Rectal smooth muscle tissue (tissue), 1 donor: Measurements from ENCODE around the gene SLC8A1.

Experiments used
- H3K27ac ChIP-seq: one replicate; pipeline ENCODE4 v1.7.0; 2013; ENCODE audit warnings: low read depth, low read length, inconsistent platforms
- H3K27me3 ChIP-seq: one replicate; pipeline ENCODE4 v1.7.0; 2013; ENCODE audit warnings: low read length; ENCODE audit not compliant: control insufficient read depth, insufficient read depth
- H3K36me3 ChIP-seq: one replicate; pipeline ENCODE4 v1.7.0; 2013; ENCODE audit warnings: low read length; ENCODE audit not compliant: control insufficient read depth, insufficient read depth
- H3K4me1 ChIP-seq: one replicate; pipeline ENCODE4 v1.7.0; 2013; ENCODE audit warnings: low read length; ENCODE audit not compliant: control insufficient read depth, insufficient read depth
- H3K4me3 ChIP-seq: one replicate; pipeline ENCODE4 v1.7.0; 2013; ENCODE audit warnings: low read length
- H3K9ac ChIP-seq: one replicate; pipeline ENCODE4 v1.7.0; 2013; ENCODE audit warnings: low read length

SLC8A1 gene

DNA sequence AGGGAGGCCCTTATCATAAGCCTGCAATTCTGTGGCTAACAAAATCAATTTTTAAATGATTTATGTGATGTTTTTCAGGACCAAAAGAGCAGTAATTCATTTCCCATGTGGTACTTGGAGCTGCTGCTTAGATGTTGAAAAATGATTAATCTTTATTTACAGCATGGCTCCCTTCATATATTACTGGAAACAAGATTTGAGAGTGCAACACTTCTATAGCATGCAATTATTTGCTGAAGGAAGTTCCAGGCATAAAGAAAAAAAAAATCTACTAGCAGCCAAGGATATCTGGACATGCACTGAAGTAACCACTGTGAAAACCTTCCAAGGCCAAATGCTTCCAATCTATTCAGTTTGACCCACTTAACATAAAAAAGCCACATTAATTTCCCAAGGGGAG is 186.3 kb downstream of the SLC8A1 start:
- Histone ChIP-seq H3K9ac (no peak overlapping the region), H3K27ac (no peak overlapping the region), H3K36me3 (no peaks in the 10 kb centered on the region), H3K4me3 (no peak overlapping the region), H3K4me1 (no peaks in the 10 kb centered on the region), H3K27me3 (no peaks in the 10 kb centered on the region)

- Histone ChIP-seq H3K27ac (no peak overlapping the region), H3K4me3 (no peak overlapping the region), H3K9ac (no peak overlapping the region)
Measured at GRCh38 chr2:40261042-40261441, 190.8 kb downstream of the SLC8A1 start.

DNA sequence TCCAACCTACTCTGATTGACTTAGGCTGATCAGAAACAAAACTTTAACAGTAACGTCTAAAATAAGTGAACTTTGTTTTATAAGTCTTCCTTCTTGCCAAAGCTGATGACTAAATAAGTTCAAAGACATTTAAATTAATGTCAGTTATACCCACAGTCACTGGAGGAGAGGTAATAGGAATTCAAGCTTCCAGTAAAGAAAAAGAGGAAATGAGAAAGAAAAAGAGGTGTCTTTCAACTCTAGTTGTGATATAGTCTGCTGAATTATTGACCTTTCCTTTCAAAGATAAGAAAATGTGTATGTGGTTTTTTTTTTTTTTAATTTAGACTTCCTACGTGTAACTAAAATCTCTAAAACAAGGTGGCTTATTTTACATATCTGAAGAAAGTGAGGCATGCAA is 191.5 kb downstream of the SLC8A1 start:
- Histone ChIP-seq H3K27me3 (no peaks in the 10 kb centered on the region), H3K4me1 (no peaks in the 10 kb centered on the region), H3K9ac (no peak overlapping the region), H3K27ac (no peak overlapping the region), H3K4me3 (no peak overlapping the region), H3K36me3 (no peaks in the 10 kb centered on the region)

More at GRCh38 chr2:40261042-40261441, 190.8 kb downstream of the SLC8A1 start:
- Histone ChIP-seq H3K36me3 (no peaks in the 10 kb centered on the region), H3K4me1 (no peaks in the 10 kb centered on the region), H3K27me3 (no peaks in the 10 kb centered on the region)

GRCh38 chr2:40259900-40260299 is 192.0 kb downstream of the SLC8A1 start:
- Histone ChIP-seq H3K4me1 (no peaks in the 10 kb centered on the region), H3K4me3 (no peak overlapping the region), H3K27ac (no peak overlapping the region), H3K9ac (no peak overlapping the region), H3K36me3 (no peaks in the 10 kb centered on the region), H3K27me3 (no peaks in the 10 kb centered on the region)

- Histone ChIP-seq H3K36me3 (no peaks in the 10 kb centered on the region), H3K27ac (no peak overlapping the region), H3K4me3 (no peak overlapping the region), H3K9ac (no peak overlapping the region), H3K4me1 (no peaks in the 10 kb centered on the region), H3K27me3 (no peaks in the 10 kb centered on the region)
Measured at GRCh38 chr2:40258135-40258457, 193.8 kb downstream of the SLC8A1 start.

DNA sequence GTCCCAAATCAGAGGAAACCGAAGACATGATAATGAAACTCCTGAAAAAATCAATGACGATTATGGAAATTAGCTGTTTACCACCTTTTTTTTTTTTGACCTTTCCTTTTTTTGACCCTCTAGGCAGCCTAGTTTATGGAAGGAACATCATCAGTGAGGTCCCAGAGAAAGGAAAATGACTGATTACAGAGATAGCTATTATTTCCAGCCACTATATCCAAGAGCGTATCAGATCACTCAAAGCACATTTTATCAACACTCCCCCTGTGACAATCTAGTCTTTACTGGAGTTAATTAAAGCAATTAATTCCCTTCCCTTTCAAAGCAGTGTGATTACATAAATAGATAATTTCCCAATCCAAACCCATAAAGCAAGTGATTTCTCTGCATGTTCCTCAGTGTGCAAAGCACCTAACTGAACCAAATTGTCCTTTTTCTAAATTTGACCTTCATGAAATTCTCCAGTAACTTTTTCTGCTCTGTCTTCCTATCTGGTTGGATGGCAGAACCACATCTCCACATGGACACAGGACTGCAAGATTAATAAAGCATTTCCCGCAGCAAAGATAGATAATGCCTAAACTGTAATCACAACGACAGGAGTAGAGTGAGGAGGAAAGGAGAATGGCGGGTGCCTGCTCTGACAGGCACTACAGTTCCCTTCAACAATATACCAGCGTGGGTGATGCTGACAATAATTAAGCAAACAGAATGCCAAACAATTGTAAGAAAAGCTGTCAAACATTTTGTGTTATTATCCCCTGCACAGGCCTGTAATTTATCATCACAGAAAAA is 194.4 kb downstream of the SLC8A1 start:
- Histone ChIP-seq H3K4me1 (no peaks in the 10 kb centered on the region), H3K36me3 (no peaks in the 10 kb centered on the region), H3K27me3 (no peaks in the 10 kb centered on the region), H3K9ac (no peak overlapping the region), H3K27ac (no peak overlapping the region), H3K4me3 (no peak overlapping the region)

DNA sequence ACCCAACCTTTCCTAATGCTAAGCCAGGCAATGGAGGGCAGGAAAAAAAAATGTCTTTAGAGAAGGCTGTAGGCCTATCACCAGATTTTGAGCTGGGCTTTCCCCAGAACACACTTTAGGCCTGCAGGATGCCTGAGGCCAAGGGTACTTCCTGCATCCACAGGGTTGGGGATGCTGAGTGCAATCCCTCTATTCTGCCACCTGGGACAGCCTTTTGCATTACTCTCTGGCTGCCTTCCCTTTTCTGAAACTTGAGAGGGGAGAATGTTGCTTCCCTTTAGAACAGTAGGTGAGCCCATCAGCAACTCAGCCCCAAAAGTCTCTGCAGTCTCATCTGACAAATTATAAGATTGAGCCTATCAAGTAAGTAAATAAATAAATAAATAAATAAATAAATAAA is 195.2 kb downstream of the SLC8A1 start:
- Histone ChIP-seq H3K27me3 (no peaks in the 10 kb centered on the region), H3K36me3 (no peaks in the 10 kb centered on the region), H3K4me1 (no peaks in the 10 kb centered on the region), H3K4me3 (no peak overlapping the region), H3K9ac (no peak overlapping the region), H3K27ac (no peak overlapping the region)

DNA sequence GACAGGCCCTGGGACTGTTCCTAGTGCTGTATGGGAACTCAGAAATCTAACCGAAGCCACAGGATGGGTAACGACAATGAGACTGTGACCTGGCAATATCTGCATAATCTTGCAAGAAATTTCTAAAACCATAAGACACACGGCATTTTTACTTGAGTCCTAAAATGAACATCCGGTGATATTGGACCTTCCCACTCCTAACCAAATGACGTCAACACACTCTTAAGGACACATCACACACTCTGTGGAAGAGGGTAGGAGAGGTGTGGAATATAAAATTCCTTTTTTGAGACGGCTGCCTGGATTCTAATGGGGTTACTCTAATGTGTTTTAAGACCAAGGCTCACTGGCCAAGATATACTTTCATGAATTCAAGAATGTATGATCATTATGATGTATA is 195.9 kb downstream of the SLC8A1 start:
- H3K27me3 ChIP-seq = no peaks in the 10 kb centered on the region
- peaks cover 5% of the 10 kb centered on the region for H3K4me1 ChIP-seq
- no peaks in the 10 kb centered on the region for H3K36me3 ChIP-seq
- H3K9ac ChIP-seq = no peak overlapping the region
- no peak overlapping the region for H3K4me3 ChIP-seq
- no peak overlapping the region for H3K27ac ChIP-seq

DNA sequence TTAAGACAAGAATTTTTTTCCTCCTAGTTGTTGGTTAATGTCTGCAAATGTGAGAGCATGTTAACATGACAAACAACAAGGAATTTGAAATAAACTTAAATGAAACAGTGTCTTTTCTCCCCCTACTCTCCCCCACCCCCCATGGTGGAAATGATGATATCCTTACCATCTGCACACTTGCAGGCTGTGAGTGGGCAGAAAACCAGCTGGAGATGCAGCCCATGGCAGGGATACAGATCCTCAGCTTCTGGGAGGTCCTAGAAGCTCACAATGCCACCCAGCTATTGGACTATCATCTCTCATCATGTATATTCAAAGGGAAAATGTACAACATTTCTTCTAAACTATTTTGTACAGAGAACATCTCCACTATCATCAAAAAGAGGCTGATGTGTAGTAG is 196.8 kb downstream of the SLC8A1 start:
- Histone ChIP-seq H3K4me3 (no peak overlapping the region), H3K9ac (no peak overlapping the region), H3K36me3 (no peaks in the 10 kb centered on the region), H3K27ac (no peak overlapping the region), H3K4me1 (peaks cover 13% of the 10 kb centered on the region), H3K27me3 (no peaks in the 10 kb centered on the region)

GRCh38 chr2:40254611-40255010 is 197.3 kb downstream of the SLC8A1 start:
- Histone ChIP-seq H3K4me3 (no peak overlapping the region), H3K4me1 (peaks cover 13% of the 10 kb centered on the region), H3K36me3 (no peaks in the 10 kb centered on the region), H3K9ac (no peak overlapping the region), H3K27ac (no peak overlapping the region), H3K27me3 (no peaks in the 10 kb centered on the region)

DNA sequence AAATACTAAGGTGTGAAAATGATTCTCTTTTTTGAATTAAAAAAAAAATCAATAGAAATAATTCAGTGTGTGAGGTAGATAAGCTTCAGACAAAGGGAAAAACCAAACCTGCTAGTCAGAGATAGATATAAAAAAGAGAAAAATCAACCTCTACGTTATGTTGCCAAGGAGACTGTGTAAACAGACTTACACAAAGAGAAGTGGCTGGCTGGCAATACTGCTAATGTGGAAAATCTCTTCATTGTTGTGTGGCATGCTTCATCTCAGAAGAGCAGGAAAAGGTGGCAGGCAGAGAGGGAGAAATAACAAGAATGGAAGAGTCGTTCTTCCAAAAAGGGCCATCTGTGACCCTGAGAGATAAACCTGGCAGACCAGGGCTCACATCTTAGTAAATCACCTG is 200.8 kb downstream of the SLC8A1 start:
- no peaks in the 10 kb centered on the region for H3K36me3 ChIP-seq
- peak overlapping the region; percentile 36 for H3K27ac ChIP-seq
- no peak overlapping the region for H3K9ac ChIP-seq
- no peak overlapping the region for H3K4me3 ChIP-seq
- peaks cover 15% of the 10 kb centered on the region for H3K4me1 ChIP-seq
- H3K27me3 ChIP-seq = no peaks in the 10 kb centered on the region

DNA sequence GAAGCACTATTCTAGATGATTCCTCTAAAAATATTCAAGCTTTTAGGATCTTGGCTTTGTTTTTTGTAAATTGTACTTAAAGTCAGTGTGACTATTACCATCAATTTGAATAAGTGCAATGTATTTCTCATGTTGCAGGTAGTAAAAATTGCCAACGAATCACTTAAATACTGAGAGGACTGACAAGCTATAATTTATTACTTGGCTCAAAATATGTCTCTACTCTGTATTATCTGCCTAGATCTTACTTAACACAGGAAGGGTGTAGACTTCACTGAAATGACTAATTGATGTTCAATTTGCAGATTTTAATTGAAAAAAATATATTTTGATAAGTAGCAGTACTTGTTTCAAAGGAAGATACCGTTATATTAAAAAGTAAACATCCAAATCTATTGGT is 202.3 kb downstream of the SLC8A1 start:
- Histone ChIP-seq H3K4me1 (peaks cover 19% of the 10 kb centered on the region), H3K27ac (no peak overlapping the region), H3K36me3 (no peaks in the 10 kb centered on the region), H3K4me3 (no peak overlapping the region), H3K27me3 (no peaks in the 10 kb centered on the region), H3K9ac (no peak overlapping the region)

- Histone ChIP-seq H3K27me3 (no peaks in the 10 kb centered on the region), H3K27ac (no peak overlapping the region), H3K4me1 (peaks cover 30% of the 10 kb centered on the region), H3K9ac (no peak overlapping the region), H3K4me3 (no peak overlapping the region), H3K36me3 (no peaks in the 10 kb centered on the region)
Measured at GRCh38 chr2:40248294-40248693, 203.6 kb downstream of the SLC8A1 start.
